HCT116 (cell line): ENCODE data around the gene PIP5KL1.

Source experiments
- CTCF ChIP-seq, 3 experiments: fragments of 200-600 bp in 1 of 3; sonication (generic) in 1 of 3; IDR thresholded peaks in 2 of 3; conservative IDR thresholded peaks in 1 of 3; 2 replicates each; pipeline ENCODE4 v1.5.1; 2012 to 2017; ENCODE audit warnings: low read depth in 2 of 3, low read length in 2 of 3, antibody characterized with exemption in 1 of 3, borderline replicate concordance in 1 of 3, control low read depth in 1 of 3, mild to moderate bottlenecking in 1 of 3, mixed read lengths in 1 of 3, mixed run types in 1 of 3, moderate library complexity in 1 of 3; ENCODE audit not compliant: insufficient read depth in 1 of 3
- POLR2AphosphoS5 ChIP-seq: IDR thresholded peaks from 2 replicates; pipeline ENCODE4 v1.6.1; 2011; ENCODE audit warnings: mild to moderate bottlenecking, low read depth, low read length, moderate library complexity
- ZNF274 ChIP-seq: fragments of 200-500 bp; sonication (Bioruptor generic); IDR thresholded peaks from 2 replicates; pipeline ENCODE4 v1.6.1; 2014; ENCODE audit warnings: mild to moderate bottlenecking, low read depth, low read length, inconsistent platforms

GRCh38 chr9:127934248-127934647 is 3.7 kb upstream of the PIP5KL1 start:
- peak in 1 of 3 experiments; percentile 22; a peak in 2 of 6 replicates for TF ChIP-seq CTCF (IDR thresholded peaks at IDR 0.05 in 2 of 3, conservative IDR thresholded peaks at IDR 0.05 in 1 of 3; ENCODE audit: borderline replicate concordance in 1 of 3, insufficient read depth in 1 of 3, low read depth in 2 of 3, low read length in 2 of 3)
- no peak for TF ChIP-seq POLR2AphosphoS5
- TF ChIP-seq ZNF274, result no peak
